Endothelial cell of umbilical vein (primary cell): Measurements from ENCODE around the gene PDE4B. TPM values are rescaled to one million over a fixed set of nuclear protein-coding genes. Genes with fewer than 3 reads are reported as not detected.

Experiments used
- BruUV-seq: library from RNA; stranded (reverse); fragments of 400-500 nt; replicated peaks from 2 replicates; lab custom pipeline; 2021; lab: Mats Ljungman, UMichigan
- CTCF ChIA-PET: fragments of 300-600, 350-600 bp; sonication (Branson Sonifier 250); formaldehyde crosslinking; loops from one replicate; lab custom pipeline; 2021; ENCODE audit warnings: antibody characterized with exemption, inconsistent platforms; lab: Charles Lee
- POLR2A ChIA-PET: fragments of 300-600, 350-600 bp; sonication (Branson Sonifier 250); formaldehyde crosslinking; loops from one replicate; lab custom pipeline; 2021; ENCODE audit warnings: antibody characterized with exemption, inconsistent platforms; lab: Charles Lee
- DNase-seq: peaks from one replicate; pipeline ENCODE4 v3.0.0-alpha.2; 2011; ENCODE audit warnings: low read depth, low spot score
- FAIRE-seq: peaks from 2 replicates; lab custom pipeline; 2011; peaks lifted over from hg19 to GRCh38; lab: Jason Lieb, UNC
- H2AFZ ChIP-seq: 2 replicates; pipeline ENCODE4 v1.6.0; 2012; ENCODE audit warnings: low read depth, low read length, control low read depth, inconsistent platforms
- H3K27ac ChIP-seq: 2 replicates; pipeline ENCODE4 v1.5.1; 2011; ENCODE audit warnings: low read depth, mild to moderate bottlenecking, control low read depth, low read length, moderate library complexity; ENCODE audit not compliant: insufficient read depth
- H3K27me3 ChIP-seq, 2 experiments: 2 replicates each; pipeline versions ENCODE4 v1.6.0 to v1.6.1; 2011; ENCODE audit warnings: low read length in 2 of 2, mixed read lengths in 1 of 2; ENCODE audit not compliant: control insufficient read depth in 2 of 2, insufficient read depth in 2 of 2
- H3K36me3 ChIP-seq, 2 experiments: 2 replicates in 1 of 2; 3 replicates in 1 of 2; pipeline ENCODE4 v1.5.1; 2011; ENCODE audit warnings: low read length in 2 of 2, mild to moderate bottlenecking in 1 of 2, moderate library complexity in 1 of 2; ENCODE audit not compliant: control insufficient read depth in 2 of 2, insufficient read depth in 2 of 2; ENCODE audit errors: extremely low read depth in 1 of 2
- H3K4me1 ChIP-seq: 3 replicates; pipeline ENCODE4 v1.5.1; 2011; ENCODE audit warnings: mild to moderate bottlenecking, low read length; ENCODE audit not compliant: control insufficient read depth, insufficient read depth; ENCODE audit errors: extremely low read depth
- H3K4me2 ChIP-seq: 2 replicates; pipeline ENCODE4 v1.6.1; 2011; ENCODE audit warnings: low read length, control low read depth, mixed read lengths; ENCODE audit not compliant: insufficient read depth
- H3K4me3 ChIP-seq, 3 experiments: fragments of 200-600 bp in 1 of 3; sonication (generic), shearing (Covaris generic) in 1 of 3; replicated peaks in 1 of 3; 2 replicates each; pipeline ENCODE4 v1.5.1; 2011 to 2016; ENCODE audit warnings: control low read depth in 3 of 3, low read length in 3 of 3, mild to moderate bottlenecking in 2 of 3, inconsistent platforms in 1 of 3, low read depth in 1 of 3, moderate library complexity in 1 of 3; ENCODE audit not compliant: insufficient read depth in 1 of 3
- H3K79me2 ChIP-seq: 2 replicates; pipeline ENCODE4 v1.6.0; 2012; ENCODE audit warnings: low read length, inconsistent platforms; ENCODE audit not compliant: control insufficient read depth, insufficient read depth
- H3K9ac ChIP-seq: replicated peaks from 2 replicates; pipeline ENCODE3; 2011; ENCODE audit warnings: low read length, control low read depth; ENCODE audit not compliant: insufficient read depth; ENCODE audit errors: extremely low read depth
- H3K9me1 ChIP-seq: replicated peaks from 3 replicates; pipeline ENCODE4 v1.6.0; 2011; ENCODE audit warnings: mild to moderate bottlenecking, low read length; ENCODE audit not compliant: control insufficient read depth, insufficient read depth; ENCODE audit errors: extremely low read depth
- H3K9me3 ChIP-seq: replicated peaks from 2 replicates; pipeline ENCODE4 v1.5.1; 2012; ENCODE audit warnings: low read length, inconsistent platforms; ENCODE audit not compliant: control insufficient read depth, insufficient read depth
- H4K20me1 ChIP-seq: replicated peaks from 2 replicates; pipeline ENCODE3; 2011; ENCODE audit warnings: mild to moderate bottlenecking, low read length; ENCODE audit not compliant: control insufficient read depth, insufficient read depth; ENCODE audit errors: extremely low read depth
- CTCF ChIP-seq, 2 donors: IDR thresholded peaks; 1 replicate in 1 of 2; 2 replicates in 1 of 2; pipeline ENCODE4 v1.5.1; 2011; ENCODE audit warnings: low read length in 2 of 2, mild to moderate bottlenecking in 2 of 2, moderate library complexity in 2 of 2, control low read depth in 1 of 2, inconsistent platforms in 1 of 2, low read depth in 1 of 2; ENCODE audit not compliant: insufficient read depth in 1 of 2; ENCODE audit errors: extremely low read depth in 1 of 2
- EZH2 ChIP-seq: IDR thresholded peaks from 2 replicates; pipeline ENCODE4 v1.6.1; 2012; ENCODE audit warnings: borderline replicate concordance, low read depth, mild to moderate bottlenecking, moderate library complexity, low read length, inconsistent platforms; ENCODE audit not compliant: severe bottlenecking
- FOS ChIP-seq: IDR thresholded peaks from 2 replicates; pipeline ENCODE4 v1.6.1; 2011; ENCODE audit warnings: mild to moderate bottlenecking, low read length, moderate library complexity, borderline replicate concordance; ENCODE audit not compliant: insufficient read depth
- GATA2 ChIP-seq: IDR thresholded peaks from 2 replicates; pipeline ENCODE4 v1.7.0; 2011; ENCODE audit warnings: low read depth, mild to moderate bottlenecking, moderate library complexity, mixed read lengths, low read length; ENCODE audit not compliant: insufficient read length, insufficient read depth
- JUN ChIP-seq: IDR thresholded peaks from 2 replicates; pipeline ENCODE4 v1.6.1; 2011; ENCODE audit warnings: borderline replicate concordance, low read depth; ENCODE audit not compliant: insufficient read length, insufficient read depth
- MAX ChIP-seq: IDR thresholded peaks from 2 replicates; pipeline ENCODE4 v1.6.1; 2011; ENCODE audit not compliant: insufficient read depth, insufficient read length
- MYC ChIP-seq: IDR thresholded peaks from one replicate; pipeline ENCODE4 v1.6.1; 2011; ENCODE audit warnings: mild to moderate bottlenecking, low read depth, low read length
- POLR2A ChIP-seq: IDR thresholded peaks from 2 replicates; pipeline ENCODE4 v1.6.1; 2012; ENCODE audit warnings: low read depth, mild to moderate bottlenecking, control low read depth, low read length
- POLR2AphosphoS5 ChIP-seq: IDR thresholded peaks from 2 replicates; pipeline ENCODE4 v1.6.1; 2012; ENCODE audit warnings: low read depth, mild to moderate bottlenecking, control low read depth, low read length, moderate library complexity; ENCODE audit not compliant: insufficient read depth
- dilution Hi-C: fragments of 300-500 bp; cut with MboI; formaldehyde crosslinking; loops from one replicate; pipeline ENCODE4 v1.15.0; 2019; ENCODE audit warnings: low sequenced_read_pairs; ENCODE audit not compliant: extremely low pct_ligation_motif_present
- intact Hi-C: fragments of 100-400 bp; cut with micrococcal nuclease; formaldehyde crosslinking; loops from one replicate; pipeline ENCODE4 v1.10.0; 2022
- polyA plus RNA-seq, 4 experiments: library from polyadenylated mRNA; depleted of rRNA in 3 of 4; stranded (reverse) in 3 of 4; unstranded in 1 of 4; fragments of >200 nt; gene quantifications; 2 replicates each; pipeline versions ENCODE4 v1.2.1 to v1.2.3, GENCODE V29; 2011 to 2012; ENCODE audit warnings: missing spikeins in 1 of 4
- total RNA-seq: library from RNA; stranded (reverse); gene quantifications from 2 replicates; pipeline ENCODE4 v1.2.3, GENCODE V29; 2021

PDE4B gene
- total and polyA plus RNA-seq, 2 donors (not counting 3 experiments of a cell fraction or from before 2014, with no cell fraction given): 63.5 to 69.8 TPM

- Histone ChIP-seq H3K4me3 (no peak overlapping the region), H3K9me1 (no peaks in the 10 kb centered on the region), H3K36me3 (no peaks in the 10 kb centered on the region), H3K9ac (no peak overlapping the region), H3K9me3 (no peaks in the 10 kb centered on the region), H3K27ac (no peak overlapping the region), H3K4me2 (no peak overlapping the region), H2AFZ (no peak overlapping the region), H4K20me1 (no peaks in the 10 kb centered on the region), H3K79me2 (no peaks in the 10 kb centered on the region), H3K27me3 (peaks cover 0 to 2% of the 10 kb centered on the region in 2 experiments), H3K4me1 (no peaks in the 10 kb centered on the region)
- ChIA-PET CTCF (interaction anchor here (0.7 to 1.3 kb wide), 3 partner anchors 9 to 59 kb away, joined by 3 to 4 read pairs (median 3); no protein-coding TSS in a partner anchor), POLR2A (no interaction called here)
- TF ChIP-seq FOS (no peak), POLR2A (no peak), GATA2 (no peak), EZH2 (no peak), JUN (no peak), POLR2AphosphoS5 (no peak), MAX (no peak), CTCF (IDR thresholded peaks at IDR 0.05; ENCODE audit: extremely low read depth in 1 of 2, insufficient read depth in 1 of 2, low read depth in 1 of 2, low read length in 2 of 2) (no peak), MYC (no peak)
- DNase-seq (no peak), FAIRE-seq (no peak)
- intact Hi-C loops (no loop called here), dilution Hi-C loops (no loop called here)
- BruUV-seq: no TSS peak
Measured at GRCh38 chr1:66182551-66183178, 390.0 kb downstream of the PDE4B start.
